Sigmoid colon (tissue), 7 donors: ENCODE measurements around the gene SATB2. TPM values are rescaled to one million over a fixed set of nuclear protein-coding genes. Genes with fewer than 3 reads are reported as not detected.

Experiments used
- DNase-seq: peaks from one replicate; pipeline ENCODE4 v3.0.0-alpha.2; 2019
- H3K27ac ChIP-seq, 4 donors: fragments of 200-600 bp; sonication (generic); one replicate each; pipeline ENCODE4 v1.5.1; 2016 to 2019; ENCODE audit warnings: mild to moderate bottlenecking in 1 of 4
- H3K27me3 ChIP-seq, 3 donors: fragments of 200-600 bp; sonication (generic); one replicate each; pipeline ENCODE4 v1.5.1; 2019; ENCODE audit warnings: mild to moderate bottlenecking in 1 of 3
- H3K36me3 ChIP-seq, 4 donors: fragments of 200-600 bp; sonication (generic); one replicate each; pipeline ENCODE4 v1.5.1; 2016 to 2019
- H3K4me1 ChIP-seq, 4 donors: fragments of 200-600 bp; sonication (generic); one replicate each; pipeline ENCODE4 v1.5.1; 2017 to 2019
- H3K4me3 ChIP-seq, 4 donors: fragments of 200-600 bp; sonication (generic); one replicate each; pipeline ENCODE4 v1.5.1; 2017 to 2019; ENCODE audit warnings: mild to moderate bottlenecking in 2 of 4, moderate library complexity in 1 of 4
- H3K9me3 ChIP-seq, 4 donors: fragments of 200-600 bp in 3 of 4; sonication (generic) in 3 of 4; one replicate each; pipeline versions ENCODE4 v1.5.1 to v1.6.1; 2013 to 2019
- CTCF ChIP-seq, 4 experiments: fragments of 450-650 bp in 3 of 4; fragments of 200-600 bp in 1 of 4; IDR thresholded peaks; one replicate each; pipeline ENCODE4 v1.5.1; 2016 to 2019; ENCODE audit warnings: antibody characterized with exemption in 4 of 4, mild to moderate bottlenecking in 3 of 4, moderate library complexity in 2 of 4
- EP300 ChIP-seq, 4 donors: sonication (generic); formaldehyde crosslinking; IDR thresholded peaks; one replicate each; pipeline ENCODE4 v1.6.1; 2017; ENCODE audit warnings: antibody characterized with exemption in 4 of 4
- POLR2A ChIP-seq, 2 donors: fragments of 450-650 bp; IDR thresholded peaks; one replicate each; pipeline ENCODE4 v1.6.1; 2016; ENCODE audit warnings: antibody characterized with exemption in 2 of 2, mild to moderate bottlenecking in 2 of 2, moderate library complexity in 2 of 2
- POLR2AphosphoS5 ChIP-seq, 4 donors: sonication (generic); formaldehyde crosslinking; IDR thresholded peaks; one replicate each; pipeline ENCODE4 v1.6.1; 2017; ENCODE audit warnings: antibody characterized with exemption in 4 of 4
- WGBS, 2 donors: extraction: QIAGEN DNeasy Blood & Tissue Kit; methylation state at CpG; one replicate each; pipeline ENCODE4 v1.1.7; 2013; 5-methylcytosine and 5-hydroxymethylcytosine counted together
- intact Hi-C: fragments of 100-400 bp; cut with DNase I; formaldehyde crosslinking; loops from one replicate; pipeline ENCODE4 v1.15.1; 2023
- polyA plus RNA-seq, 3 donors: library from polyadenylated mRNA; stranded (reverse); fragments of 200-250 nt; gene quantifications; one replicate each; pipeline ENCODE4 v1.2.3, GENCODE V29; 2013
- total RNA-seq, 4 donors: library from RNA; depleted of rRNA; stranded (reverse); fragments of >200 nt; gene quantifications; one replicate each; pipeline ENCODE4 v1.1.0, GENCODE V29; 2016
- donor health status: healthy with polysubstance abuse.
- donor health status: Bipolar disorder and iron deficiency.
- donor health status: healthy.

The SATB2 gene
- total and polyA plus RNA-seq, 7 donors, result 0.95 to 43.7 (median 5.8) TPM

GRCh38 chr2:199220920-199221319, 236.8 kb downstream of the SATB2 start:
- 76 to 84% methylated on average over 3 of the region's 3 CpGs for WGBS, 2 donors

GRCh38 chr2:199219551-199219950, 238.2 kb downstream of the SATB2 start:
- Histone ChIP-seq H3K36me3 (no peaks in the 10 kb centered on the region), H3K4me1 (no peaks in the 10 kb centered on the region), H3K9me3 (no peaks in the 10 kb centered on the region), H3K27ac (no peak overlapping the region), H3K4me3 (no peak overlapping the region), H3K27me3 (no peaks in the 10 kb centered on the region)
- DNase-seq, result no peak
- WGBS, 2 donors, result 91 to 93% methylated on average over 2 of the region's 2 CpGs
- intact Hi-C loops, result no loop called here
- TF ChIP-seq EP300 (IDR thresholded peaks at IDR 0.05) (no peak), POLR2A (IDR thresholded peaks at IDR 0.05) (no peak), CTCF (IDR thresholded peaks at IDR 0.05) (no peak), POLR2AphosphoS5 (IDR thresholded peaks at IDR 0.05) (no peak)

More at GRCh38 chr2:199220920-199221319, 236.8 kb downstream of the SATB2 start:
- no peak for TF ChIP-seq POLR2A (IDR thresholded peaks at IDR 0.05)
- no peak for TF ChIP-seq EP300 (IDR thresholded peaks at IDR 0.05)
- TF ChIP-seq CTCF (IDR thresholded peaks at IDR 0.05), result no peak
- TF ChIP-seq POLR2AphosphoS5 (IDR thresholded peaks at IDR 0.05), result no peak
- intact Hi-C loops, result no loop called here
- Histone ChIP-seq H3K27me3 (no peaks in the 10 kb centered on the region), H3K27ac (no peak overlapping the region), H3K4me3 (no peak overlapping the region), H3K9me3 (peaks cover 0 to under 1% (median 0%) of the 10 kb centered on the region in 4 donors), H3K4me1 (no peaks in the 10 kb centered on the region), H3K36me3 (no peaks in the 10 kb centered on the region)
- no peak for DNase-seq
